ENCODE measurements around the gene PTGDS. TPM values are rescaled to one million over a fixed set of nuclear protein-coding genes. Genes with fewer than 3 reads are reported as not detected.

Gene PTGDS
- total RNA-seq, 1 donor from 2014 or later = 0.26 TPM

- no peak for FAIRE-seq
- no peaks in the 10 kb centered on the region for H3K36me3 ChIP-seq (ENCODE audit: control insufficient read depth, insufficient read depth, low read length)
- TF ChIP-seq CTCF (IDR thresholded peaks at IDR 0.05; ENCODE audit: insufficient read depth, low read length, severe bottlenecking) = no peak
- H3K4me3 ChIP-seq (ENCODE audit: low read depth, low read length) = no peak overlapping the region
- H3K27me3 ChIP-seq (ENCODE audit: control insufficient read depth, insufficient read depth, low read length) = peaks cover 10% of the 10 kb centered on the region
- no peak for DNase-seq (ENCODE audit: low read depth)
These were observed 7.2 kb downstream of the PTGDS start for GRCh38 chr9:136984464-136985026.

GRCh38 chr9:136985027-136985602 is 7.8 kb downstream of the PTGDS start:
- Histone ChIP-seq H3K27me3 (ENCODE audit: control insufficient read depth, insufficient read depth, low read length) (peaks cover 10% of the 10 kb centered on the region), H3K36me3 (ENCODE audit: control insufficient read depth, insufficient read depth, low read length) (no peaks in the 10 kb centered on the region), H3K4me3 (ENCODE audit: low read depth, low read length) (no peak overlapping the region)
- DNase-seq (ENCODE audit: low read depth) (no peak), FAIRE-seq (no peak)
- TF ChIP-seq CTCF (IDR thresholded peaks at IDR 0.05; ENCODE audit: insufficient read depth, low read length, severe bottlenecking) = no peak

GRCh38 chr9:136985853-136986252 is 8.5 kb downstream of the PTGDS start:
- no peaks in the 10 kb centered on the region for H3K36me3 ChIP-seq (ENCODE audit: control insufficient read depth, insufficient read depth, low read length)

GRCh38 chr9:136988872-136989271 is 11.6 kb downstream of the PTGDS start:
- no peak for TF ChIP-seq CTCF (IDR thresholded peaks at IDR 0.05; ENCODE audit: insufficient read depth, low read length, severe bottlenecking)
- no peak for FAIRE-seq
- DNase-seq (ENCODE audit: low read depth) = no peak
- H3K4me3 ChIP-seq (ENCODE audit: low read depth, low read length) = no peak overlapping the region
- peaks cover 9% of the 10 kb centered on the region for H3K27me3 ChIP-seq (ENCODE audit: control insufficient read depth, insufficient read depth, low read length)
- peaks cover 2% of the 10 kb centered on the region for H3K36me3 ChIP-seq (ENCODE audit: control insufficient read depth, insufficient read depth, low read length)

More at GRCh38 chr9:136985853-136986252, 8.5 kb downstream of the PTGDS start:
- H3K27me3 ChIP-seq (ENCODE audit: control insufficient read depth, insufficient read depth, low read length) = peaks cover 10% of the 10 kb centered on the region
- no peak for TF ChIP-seq CTCF (IDR thresholded peaks at IDR 0.05; ENCODE audit: insufficient read depth, low read length, severe bottlenecking)
- no peak for DNase-seq (ENCODE audit: low read depth)
- FAIRE-seq = no peak
- no peak overlapping the region for H3K4me3 ChIP-seq (ENCODE audit: low read depth, low read length)

GRCh38 chr9:136990242-136990911 is 13.1 kb downstream of the PTGDS start:
- Histone ChIP-seq H3K36me3 (ENCODE audit: control insufficient read depth, insufficient read depth, low read length) (peaks cover 2% of the 10 kb centered on the region), H3K4me3 (ENCODE audit: low read depth, low read length) (no peak overlapping the region), H3K27me3 (ENCODE audit: control insufficient read depth, insufficient read depth, low read length) (no peaks in the 10 kb centered on the region)
- no peak for DNase-seq (ENCODE audit: low read depth)
- TF ChIP-seq CTCF (IDR thresholded peaks at IDR 0.05; ENCODE audit: insufficient read depth, low read length, severe bottlenecking) = no peak
- FAIRE-seq = no peak
